Measurements from ENCODE around the gene CLDN10.

DNA sequence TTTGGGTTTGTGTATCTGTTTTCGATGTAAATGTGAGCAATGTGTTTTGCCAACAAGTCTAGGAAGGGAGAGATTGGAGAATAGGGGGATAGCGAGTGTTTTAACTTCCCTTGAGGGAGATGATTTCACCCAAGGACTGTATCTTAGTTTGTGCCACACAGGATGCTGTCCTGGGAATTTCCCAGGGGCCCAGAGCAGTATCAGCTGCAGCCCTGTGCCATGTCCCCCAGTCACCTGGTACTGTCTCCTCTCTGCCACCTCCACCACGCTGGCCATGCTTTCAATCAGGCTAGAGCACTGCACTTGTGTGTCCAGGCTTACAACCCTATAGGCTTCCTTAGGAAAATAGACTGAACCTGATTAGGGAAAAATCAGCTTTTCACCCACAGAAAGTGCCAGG is 40.1 kb upstream of the CLDN10 start:
- no peak for TF ChIP-seq EZH2 (IDR thresholded peaks at IDR 0.05; ENCODE audit: insufficient read depth, low read length)
- TF ChIP-seq, protein P1, sequence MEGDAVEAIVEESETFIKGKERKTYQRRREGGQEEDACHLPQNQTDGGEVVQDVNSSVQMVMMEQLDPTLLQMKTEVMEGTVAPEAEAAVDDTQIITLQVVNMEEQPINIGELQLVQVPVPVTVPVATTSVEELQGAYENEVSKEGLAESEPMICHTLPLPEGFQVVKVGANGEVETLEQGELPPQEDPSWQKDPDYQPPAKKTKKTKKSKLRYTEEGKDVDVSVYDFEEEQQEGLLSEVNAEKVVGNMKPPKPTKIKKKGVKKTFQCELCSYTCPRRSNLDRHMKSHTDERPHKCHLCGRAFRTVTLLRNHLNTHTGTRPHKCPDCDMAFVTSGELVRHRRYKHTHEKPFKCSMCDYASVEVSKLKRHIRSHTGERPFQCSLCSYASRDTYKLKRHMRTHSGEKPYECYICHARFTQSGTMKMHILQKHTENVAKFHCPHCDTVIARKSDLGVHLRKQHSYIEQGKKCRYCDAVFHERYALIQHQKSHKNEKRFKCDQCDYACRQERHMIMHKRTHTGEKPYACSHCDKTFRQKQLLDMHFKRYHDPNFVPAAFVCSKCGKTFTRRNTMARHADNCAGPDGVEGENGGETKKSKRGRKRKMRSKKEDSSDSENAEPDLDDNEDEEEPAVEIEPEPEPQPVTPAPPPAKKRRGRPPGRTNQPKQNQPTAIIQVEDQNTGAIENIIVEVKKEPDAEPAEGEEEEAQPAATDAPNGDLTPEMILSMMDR (IDR thresholded peaks at IDR 0.05; ENCODE audit: insufficient read depth, low read depth, low read length): no peak

Data from astrocyte (in vitro differentiated cells and primary cell).